Nephron progenitor cell (in vitro differentiated cells): ENCODE measurements around the gene ERN2.
"Not testable (repeated sequence)": the region's sequence is repeated elsewhere in the genome, so short reads cannot be mapped to it uniquely, and the experiment has no call there.

Source experiments
- DNase-seq: peaks from one replicate; pipeline ENCODE4 v3.0.0; 2021
- H3K27ac Mint-ChIP-seq: 2 replicates; pipeline ENCODE4 v1.8.0; 2021; ENCODE audit warnings: mild to moderate bottlenecking, moderate library complexity, mixed read lengths
- H3K27me3 Mint-ChIP-seq: 2 replicates; pipeline ENCODE4 v1.8.0; 2021; ENCODE audit warnings: mild to moderate bottlenecking, low read depth, mixed read lengths; ENCODE audit not compliant: poor library complexity
- H3K36me3 Mint-ChIP-seq: 2 replicates; pipeline ENCODE4 v1.8.0; 2021; ENCODE audit warnings: low read depth, mixed read lengths
- H3K4me1 Mint-ChIP-seq: 2 replicates; pipeline ENCODE4 v1.8.0; 2021; ENCODE audit warnings: mixed read lengths
- H3K4me3 Mint-ChIP-seq: 2 replicates; pipeline ENCODE4 v1.8.0; 2021; ENCODE audit warnings: mild to moderate bottlenecking, moderate library complexity, mixed read lengths
- H3K9me3 Mint-ChIP-seq: 2 replicates; pipeline ENCODE4 v1.8.0; 2021; ENCODE audit warnings: mild to moderate bottlenecking, moderate library complexity, mixed read lengths
- TF ChIP-seq, protein P1 (sequence below): fragments of 200-600 bp; sonication (generic); IDR thresholded peaks from 2 replicates; pipeline ENCODE4 v1.5.0; 2021; ENCODE audit warnings: antibody characterized with exemption

ERN2 gene

DNA sequence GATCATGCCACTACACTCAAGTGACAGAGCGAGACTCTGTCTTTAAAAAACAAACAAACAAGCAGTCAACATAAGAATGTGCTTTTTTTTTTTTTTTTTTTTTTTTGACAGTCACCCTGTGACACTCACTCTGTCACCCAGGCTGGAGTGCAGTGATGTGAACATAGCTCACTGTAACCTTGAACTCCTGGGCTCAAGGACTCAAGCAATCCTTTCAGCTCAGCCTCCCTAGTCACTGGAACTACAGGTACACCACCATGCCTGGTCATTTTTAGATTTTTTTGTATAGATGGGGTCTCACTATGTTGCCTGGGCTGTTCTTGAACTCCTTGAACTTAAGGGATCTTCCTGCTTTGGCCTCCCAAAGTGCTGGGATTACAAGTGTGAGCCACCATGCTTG lies 26.5 kb upstream of the ERN2 start:
- H3K9me3 Mint-ChIP-seq, result no peaks in the 10 kb centered on the region
- no peak overlapping the region for H3K27ac Mint-ChIP-seq
- no peaks in the 10 kb centered on the region for H3K4me1 Mint-ChIP-seq
- H3K36me3 Mint-ChIP-seq, result no peaks in the 10 kb centered on the region
- H3K27me3 Mint-ChIP-seq, result peaks cover 67% of the 10 kb centered on the region
- TF ChIP-seq, protein P1, sequence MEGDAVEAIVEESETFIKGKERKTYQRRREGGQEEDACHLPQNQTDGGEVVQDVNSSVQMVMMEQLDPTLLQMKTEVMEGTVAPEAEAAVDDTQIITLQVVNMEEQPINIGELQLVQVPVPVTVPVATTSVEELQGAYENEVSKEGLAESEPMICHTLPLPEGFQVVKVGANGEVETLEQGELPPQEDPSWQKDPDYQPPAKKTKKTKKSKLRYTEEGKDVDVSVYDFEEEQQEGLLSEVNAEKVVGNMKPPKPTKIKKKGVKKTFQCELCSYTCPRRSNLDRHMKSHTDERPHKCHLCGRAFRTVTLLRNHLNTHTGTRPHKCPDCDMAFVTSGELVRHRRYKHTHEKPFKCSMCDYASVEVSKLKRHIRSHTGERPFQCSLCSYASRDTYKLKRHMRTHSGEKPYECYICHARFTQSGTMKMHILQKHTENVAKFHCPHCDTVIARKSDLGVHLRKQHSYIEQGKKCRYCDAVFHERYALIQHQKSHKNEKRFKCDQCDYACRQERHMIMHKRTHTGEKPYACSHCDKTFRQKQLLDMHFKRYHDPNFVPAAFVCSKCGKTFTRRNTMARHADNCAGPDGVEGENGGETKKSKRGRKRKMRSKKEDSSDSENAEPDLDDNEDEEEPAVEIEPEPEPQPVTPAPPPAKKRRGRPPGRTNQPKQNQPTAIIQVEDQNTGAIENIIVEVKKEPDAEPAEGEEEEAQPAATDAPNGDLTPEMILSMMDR, result no peak
- no peak overlapping the region for H3K4me3 Mint-ChIP-seq
- no peak for DNase-seq

DNA sequence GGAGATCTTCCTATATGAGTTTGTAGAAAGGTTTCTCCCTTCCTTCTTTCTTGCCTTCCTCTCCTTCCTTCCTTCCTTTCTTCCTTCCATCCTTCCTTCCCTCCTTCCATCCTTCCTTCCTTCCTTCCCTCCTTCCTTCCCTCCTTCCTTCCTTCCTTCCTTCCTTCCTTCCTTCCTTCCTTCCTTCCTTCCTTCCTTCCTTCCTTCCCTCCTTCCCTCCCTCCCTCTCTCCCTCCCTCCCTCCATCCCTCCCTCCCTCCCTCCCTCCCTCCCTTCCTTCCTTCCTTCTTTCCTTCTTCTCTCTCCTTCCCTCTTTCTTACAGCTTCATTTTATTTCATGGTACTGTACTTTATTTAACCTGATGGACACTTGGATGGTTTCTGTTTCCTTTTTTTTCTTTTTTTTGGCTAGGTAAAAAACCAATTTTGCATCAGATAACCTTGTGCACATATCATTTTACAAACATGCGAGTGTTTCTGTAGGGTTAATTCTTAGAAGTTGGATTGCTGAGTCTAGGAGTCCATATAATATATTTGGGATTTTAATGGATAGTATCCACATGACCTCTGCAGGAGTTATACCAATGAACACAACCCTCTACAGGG lies 24.5 kb upstream of the ERN2 start:
- H3K9me3 Mint-ChIP-seq, DNase-seq, H3K4me3 Mint-ChIP-seq, H3K36me3 Mint-ChIP-seq, H3K4me1 Mint-ChIP-seq, H3K27ac Mint-ChIP-seq: not testable (repeated sequence)
- peaks cover 57% of the 10 kb centered on the region for H3K27me3 Mint-ChIP-seq

DNA sequence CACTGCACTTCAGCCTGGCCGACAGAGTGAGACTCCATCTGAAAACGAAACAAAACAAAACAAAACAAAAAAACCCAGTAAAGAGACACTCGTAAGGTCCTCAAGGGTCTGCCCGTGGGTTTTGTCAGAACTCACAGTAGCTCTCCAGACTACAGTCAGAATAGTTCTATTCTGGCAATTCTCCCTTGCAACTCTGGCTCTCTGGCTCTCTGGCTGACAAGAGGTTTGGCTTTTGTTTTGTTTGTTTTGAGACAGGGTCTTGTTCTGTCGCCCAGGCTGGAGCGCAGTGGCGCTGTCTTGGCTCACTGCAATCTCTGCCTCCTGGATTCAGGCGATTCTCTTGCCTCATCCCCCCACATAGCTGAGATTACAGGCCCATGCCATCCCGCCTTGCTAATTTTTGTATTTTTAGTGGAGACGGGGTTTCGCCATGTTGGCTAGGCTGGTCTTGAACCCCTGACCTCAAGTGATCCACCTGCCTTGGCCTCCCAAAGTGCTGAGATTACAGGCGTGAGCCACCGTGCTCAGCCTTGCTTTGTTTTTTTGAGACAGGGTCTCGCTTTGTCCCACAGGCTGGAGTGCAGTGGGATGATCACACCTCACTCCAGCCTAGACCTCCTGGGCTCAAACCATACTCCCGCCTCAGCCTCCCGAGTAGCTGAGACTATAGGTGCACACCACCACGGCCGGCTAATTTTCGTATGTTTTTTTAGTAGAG lies 21.3 kb upstream of the ERN2 start:
- Mint-ChIP-seq H3K27ac (no peak overlapping the region), H3K4me1 (no peaks in the 10 kb centered on the region), H3K36me3 (no peaks in the 10 kb centered on the region), H3K9me3 (no peaks in the 10 kb centered on the region), H3K4me3 (no peak overlapping the region), H3K27me3 (peaks cover 43% of the 10 kb centered on the region)
- TF ChIP-seq, protein P1, result no peak
- no peak for DNase-seq

DNA sequence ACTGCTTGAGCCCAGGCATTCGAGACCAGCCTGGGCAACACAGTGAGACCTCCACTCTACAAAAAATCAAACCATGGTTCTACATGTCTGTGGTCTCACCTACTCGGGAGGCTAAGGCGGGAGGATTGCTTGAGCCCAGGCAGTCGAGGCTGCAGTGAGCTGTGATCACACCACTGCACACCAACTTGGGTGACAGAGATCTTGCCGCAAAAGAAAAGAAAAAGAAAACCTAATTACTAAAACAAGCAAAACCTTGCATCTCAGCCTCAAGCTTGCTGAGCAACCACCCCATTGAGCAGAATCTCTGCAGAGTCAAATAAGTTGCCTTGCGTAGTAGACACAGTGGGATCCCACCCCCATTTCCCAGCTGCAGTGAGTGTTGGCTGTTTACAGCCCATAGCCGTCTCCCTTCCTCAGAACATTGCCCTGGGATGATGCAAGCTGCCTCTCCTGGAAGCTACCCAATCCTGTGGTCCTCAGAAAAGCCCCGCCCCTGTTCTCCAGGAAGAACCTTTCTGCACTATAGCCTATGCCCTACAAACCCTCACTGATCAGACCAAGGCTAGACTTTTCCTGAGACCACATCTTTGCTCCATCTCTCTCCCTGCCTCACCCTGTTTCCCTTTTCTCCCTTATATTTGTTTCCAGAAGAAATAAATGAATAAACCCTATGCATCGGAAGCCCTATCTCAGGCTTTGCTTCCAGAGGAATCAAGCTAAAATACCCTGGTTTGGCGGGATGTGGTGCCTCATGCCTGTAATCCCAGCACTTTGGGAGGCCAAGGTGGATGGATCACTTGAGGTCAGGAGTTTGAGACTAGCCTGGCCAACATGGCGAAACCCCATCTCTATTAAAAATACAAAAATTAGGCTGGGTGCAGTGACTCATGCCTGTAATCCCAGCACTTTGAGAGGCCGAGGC lies 16.7 kb upstream of the ERN2 start:
- Mint-ChIP-seq H3K36me3 (no peaks in the 10 kb centered on the region), H3K4me1 (no peaks in the 10 kb centered on the region), H3K27me3 (peaks cover 28% of the 10 kb centered on the region), H3K9me3 (no peaks in the 10 kb centered on the region), H3K4me3 (no peak overlapping the region), H3K27ac (no peak overlapping the region)
- DNase-seq, result no peak
- TF ChIP-seq, protein P1, result no peak

DNA sequence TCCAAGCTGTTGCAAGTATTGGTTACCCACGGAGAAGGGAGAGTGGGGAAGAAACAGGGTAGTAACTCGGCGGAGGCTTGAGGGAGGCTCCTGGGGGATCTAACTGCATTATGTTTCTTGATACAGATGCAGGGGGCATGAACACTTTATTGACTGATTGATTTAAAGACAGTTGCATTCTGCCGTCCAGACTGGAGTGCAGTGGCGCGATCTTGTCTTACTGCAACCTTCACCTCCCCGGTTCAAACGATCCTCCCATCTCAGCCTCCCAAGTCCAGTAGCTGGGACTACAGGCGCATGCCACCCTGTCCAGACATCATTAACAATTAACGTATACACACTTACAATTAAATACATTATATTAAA lies 15.1 kb upstream of the ERN2 start:
- H3K27me3 Mint-ChIP-seq, result peaks cover 15% of the 10 kb centered on the region
- H3K36me3 Mint-ChIP-seq, result no peaks in the 10 kb centered on the region
- TF ChIP-seq, protein P1, result no peak
- H3K4me1 Mint-ChIP-seq, result no peaks in the 10 kb centered on the region
- no peak for DNase-seq
- H3K4me3 Mint-ChIP-seq, result no peak overlapping the region
- H3K9me3 Mint-ChIP-seq, result peaks cover 3% of the 10 kb centered on the region
- no peak overlapping the region for H3K27ac Mint-ChIP-seq

DNA sequence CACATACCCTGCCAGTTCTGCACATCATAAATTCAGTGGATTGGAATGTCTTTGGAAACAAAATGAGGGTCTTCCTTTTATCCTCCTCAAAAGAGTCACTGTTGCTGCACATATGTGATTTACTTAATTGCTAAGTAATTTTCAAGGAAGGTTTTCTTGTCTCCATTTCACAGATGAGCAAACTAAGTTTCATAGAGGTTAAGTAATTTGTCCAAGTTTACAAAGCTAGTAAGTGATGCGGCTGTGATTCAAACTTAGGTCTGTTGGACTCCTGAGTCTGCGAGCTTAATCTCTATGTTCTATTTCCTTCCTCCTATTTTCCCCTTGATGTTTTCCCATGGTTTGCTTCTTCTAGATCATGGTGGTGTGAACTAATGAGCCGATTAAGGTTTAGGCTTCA lies 13.7 kb upstream of the ERN2 start:
- peaks cover 10% of the 10 kb centered on the region for H3K27me3 Mint-ChIP-seq
- no peak overlapping the region for H3K4me3 Mint-ChIP-seq
- no peak overlapping the region for H3K27ac Mint-ChIP-seq
- H3K9me3 Mint-ChIP-seq, result peaks cover 12% of the 10 kb centered on the region
- no peak for DNase-seq
- TF ChIP-seq, protein P1, result no peak
- H3K4me1 Mint-ChIP-seq, result no peaks in the 10 kb centered on the region
- H3K36me3 Mint-ChIP-seq, result no peaks in the 10 kb centered on the region
